GM18499 (cell line): ENCODE data around the gene TEN1.

ENCODE experiments used
- ATAC-seq: cut with Tn5 transposase; IDR thresholded peaks from one replicate; pipeline ENCODE4 v1.9.1; 2021; ENCODE audit warnings: moderate number of reproducible peaks; ENCODE audit not compliant: insufficient read depth, unreplicated experiment

The TEN1 gene

GRCh38 chr17:76049239-76049638, 70.2 kb downstream of the TEN1 start:
- ATAC-seq, result no peak

DNA sequence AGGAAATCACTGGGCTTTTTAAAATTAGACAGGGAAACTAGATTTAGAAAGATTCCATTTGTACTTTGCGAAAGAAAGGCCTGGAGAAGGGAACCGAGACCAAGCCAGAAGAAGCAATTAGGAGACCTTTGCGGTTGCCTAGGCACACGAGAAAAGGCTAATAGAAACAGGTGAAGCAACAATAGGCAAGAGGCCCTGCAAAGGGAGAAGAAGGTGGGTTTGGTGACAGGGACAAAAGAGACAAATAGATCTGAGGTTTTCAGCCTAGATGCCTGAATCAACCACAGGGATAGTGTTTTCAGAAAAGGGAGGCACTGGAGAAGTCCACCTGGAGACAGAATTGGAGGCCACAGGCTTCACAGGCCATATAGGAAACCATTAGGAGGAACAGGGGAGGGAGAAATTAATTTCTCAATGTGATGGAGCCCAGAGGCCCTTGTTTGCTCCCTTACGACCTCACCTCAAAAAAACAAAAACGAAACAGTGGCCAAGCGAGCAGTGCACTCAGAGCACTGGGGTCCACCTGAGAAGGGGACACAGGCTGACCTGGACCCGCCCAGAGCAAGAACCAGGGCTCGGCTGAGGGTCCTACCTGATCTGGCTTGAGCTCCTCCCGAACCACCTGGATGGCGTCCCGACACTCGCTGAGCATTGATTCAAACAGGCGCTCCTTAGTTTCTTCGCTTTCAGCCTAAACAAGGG, 70.9 kb downstream of the TEN1 start:
- no peak for ATAC-seq
